Placental epithelial cell (primary cell): ENCODE data around the gene HNRNPK. TPM values are rescaled to one million over a fixed set of nuclear protein-coding genes. Genes with fewer than 3 reads are reported as not detected.

Source experiments
- small RNA-seq: library from RNA; depleted of rRNA; stranded (forward); fragments of <200 nt; gene quantifications from one replicate; pipeline ENCODE3, GENCODE V24; 2012
- total RNA-seq: library from RNA; depleted of rRNA; stranded (reverse); fragments of >200 nt; gene quantifications from 2 replicates; pipeline ENCODE4 v1.2.3, GENCODE V29; 2012

HNRNPK gene
- total RNA-seq, result 405 and 512 TPM in 2 replicates

GRCh38 chr9:83979812-83980394, at the start of gene HNRNPK:
Gene HNRNPK, minus strand, starts transcription at chr9:83980215. Its CDS starts 1,963 bp downstream, at chr9:83978252.

GRCh38 chr9:83980395-83981125, 545 bp upstream of the HNRNPK start, which contains the start of gene RMI1:
Gene RMI1, plus strand, starts transcription at chr9:83980805. Its CDS starts 20,182 bp downstream, at chr9:84000987.

GRCh38 chr9:83920927-83921707, 58.9 kb downstream of the HNRNPK start, which contains the start of gene KIF27:
Gene KIF27, minus strand, starts transcription at chr9:83921432. Its CDS starts 5,841 bp downstream, at chr9:83915591.

Small RNAs within 50 kb of the gene (small RNA-seq; reads per million reads assigned to genes)
- gene RF00019, result not detected

Other genes with a start within 250 kb of the HNRNPK start
- gene GKAP1, start 162.4 kb downstream of the HNRNPK start, total RNA-seq, result 0.39 TPM in 1 of 2 replicates, not detected in the other
- 2.4 and 5.5 TPM in 2 replicates for gene KIF27, start 58.8 kb downstream of the HNRNPK start, total RNA-seq
- gene RMI1, start 590 bp upstream of the HNRNPK start, total RNA-seq, result 4.8 and 5.9 TPM in 2 replicates